ENCODE measurements around the gene SCMH1.
"Not testable (repeated sequence)": the region's sequence is repeated elsewhere in the genome, so short reads cannot be mapped to it uniquely, and the experiment has no call there.

SCMH1 gene

DNA sequence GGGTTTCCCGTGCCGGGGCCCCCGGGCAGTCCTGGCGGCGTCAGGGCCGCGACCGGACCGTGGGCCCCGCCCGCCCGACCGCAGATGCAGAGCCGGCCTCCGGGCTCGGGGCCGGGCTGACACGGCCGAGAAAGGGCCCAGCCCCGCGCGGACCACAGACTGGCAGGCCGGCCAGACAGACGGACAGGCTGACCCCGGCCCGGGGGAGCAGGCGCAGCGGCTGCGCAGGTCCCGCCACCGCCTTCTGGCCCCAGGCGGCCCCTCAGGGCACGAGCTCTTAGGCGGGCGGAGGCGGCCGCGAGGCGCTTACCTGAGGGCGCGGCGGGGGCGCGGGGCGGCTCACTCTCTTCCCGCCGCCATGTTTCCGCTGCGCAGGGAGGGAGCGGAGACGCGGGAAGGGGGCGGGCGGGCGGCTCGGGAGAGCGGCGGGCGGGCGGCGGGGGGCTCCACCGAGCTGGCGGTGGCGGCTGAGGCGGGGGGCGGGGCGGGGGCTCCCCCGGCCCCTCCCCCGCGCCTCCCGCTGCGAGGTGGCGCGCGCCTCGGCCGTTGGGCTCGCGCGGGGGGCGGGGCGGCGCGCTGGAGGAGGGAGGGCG lies at the start of gene SCMH1:
SCMH1 (minus strand) TSS at position 558 of the 593 bp plus-strand sequence. CDS start 56,173 bp downstream, outside the sequence.
- no peak for DNase-seq (ENCODE audit: low read depth)

GRCh38 chr1:41291195-41291594 lies 49.1 kb upstream of the SCMH1 start:
- no peak for DNase-seq (ENCODE audit: low read depth)

DNA sequence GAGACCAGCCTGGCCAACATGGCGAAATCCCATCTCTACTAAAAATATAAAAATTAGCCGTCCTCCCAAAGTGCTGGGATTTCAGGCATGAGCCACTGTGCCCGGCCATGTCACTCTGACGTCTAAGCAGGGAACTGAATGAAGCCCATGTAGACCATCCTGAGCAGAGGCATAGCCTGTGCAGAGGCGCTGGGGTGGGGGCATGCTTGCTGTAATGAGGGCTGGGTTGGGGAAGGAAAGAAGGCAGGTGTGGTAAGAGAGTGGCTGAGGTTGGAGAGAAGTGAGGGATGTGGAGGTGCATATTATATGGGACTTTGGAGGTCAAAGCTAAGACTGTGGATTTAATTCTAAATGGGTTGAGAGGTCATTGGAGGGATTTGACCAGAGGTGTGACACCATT lies 47.1 kb upstream of the SCMH1 start:
- no peak for DNase-seq (ENCODE audit: low read depth)

DNA sequence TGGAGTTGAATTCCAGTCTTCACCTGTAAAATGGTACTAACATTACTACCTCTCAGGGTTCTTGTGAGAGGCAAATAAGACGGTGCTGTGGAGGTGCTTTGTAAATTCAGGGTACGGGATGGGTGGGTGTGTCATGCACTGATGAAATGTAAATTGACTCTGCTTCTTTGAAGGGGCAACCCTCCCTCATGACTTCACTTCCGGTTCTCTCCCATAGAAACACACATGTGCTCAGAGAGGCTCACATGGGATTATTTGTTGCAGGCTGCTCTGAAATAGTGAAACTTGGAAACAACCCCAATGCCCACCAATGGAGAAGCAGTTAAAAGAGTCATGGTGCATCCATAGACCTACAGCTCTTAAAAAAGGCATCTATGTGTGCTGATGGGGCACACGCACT lies 44.9 kb upstream of the SCMH1 start:
- DNase-seq (ENCODE audit: low read depth) = no peak

DNA sequence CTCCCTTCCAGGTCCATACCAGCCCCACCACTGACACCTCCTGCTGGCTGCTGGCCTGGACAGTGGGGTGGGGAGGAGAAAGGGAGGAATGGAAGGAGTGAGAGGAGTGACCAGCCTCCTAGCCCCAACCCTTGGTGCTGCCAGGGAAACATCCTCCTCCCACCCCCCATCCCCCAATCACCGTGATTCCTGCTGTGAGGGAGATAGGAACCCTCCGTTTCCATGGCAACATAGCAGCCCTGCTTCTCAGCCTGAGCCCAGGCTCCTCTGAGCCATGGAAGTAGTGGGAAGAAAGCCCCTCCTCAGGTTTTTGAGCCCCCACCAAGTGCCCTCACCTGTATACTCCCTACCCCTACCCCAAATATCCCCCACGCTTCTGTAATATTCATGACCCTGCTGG lies 44.4 kb upstream of the SCMH1 start:
- no peak for DNase-seq (ENCODE audit: low read depth)

DNA sequence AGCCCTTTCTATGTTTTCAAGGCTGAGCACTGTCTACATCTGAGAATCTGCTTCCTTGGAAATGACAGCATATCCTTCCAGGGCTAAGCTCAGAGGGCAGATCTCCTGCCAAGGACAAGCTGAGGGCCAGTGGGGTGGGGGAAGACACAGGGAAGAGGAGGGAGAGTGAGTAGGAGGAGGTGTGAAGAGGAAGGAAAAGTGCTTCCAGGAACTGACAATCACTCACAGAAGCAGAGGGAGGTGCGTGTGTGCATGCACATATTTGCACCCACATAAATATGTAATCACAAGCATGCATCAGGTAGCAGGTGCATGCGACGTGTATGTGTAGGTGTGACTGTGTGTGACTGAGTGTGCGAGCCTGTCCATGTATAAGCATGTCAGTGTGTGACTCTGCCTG lies 43.7 kb upstream of the SCMH1 start:
- no peak for DNase-seq (ENCODE audit: low read depth)

DNA sequence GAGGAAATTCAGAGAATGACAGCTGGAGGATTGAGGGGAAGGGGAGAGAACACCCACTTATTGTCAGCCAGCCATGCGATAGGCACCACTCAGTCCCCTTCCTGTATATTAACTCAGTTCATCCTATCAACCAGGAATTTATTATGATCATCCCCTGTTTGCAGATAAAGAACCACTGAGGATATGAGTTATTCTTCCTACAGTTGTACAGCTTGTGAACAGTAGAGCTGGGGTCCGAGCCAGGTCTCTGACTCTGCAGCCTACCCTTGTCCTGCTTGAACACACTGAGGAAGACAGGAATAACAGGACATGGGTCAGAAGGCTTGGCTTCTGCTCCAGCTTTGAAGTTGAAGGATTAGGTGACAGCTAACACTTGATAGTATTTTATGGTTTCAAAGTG lies 42.0 kb upstream of the SCMH1 start:
- DNase-seq (ENCODE audit: low read depth) = no peak

DNA sequence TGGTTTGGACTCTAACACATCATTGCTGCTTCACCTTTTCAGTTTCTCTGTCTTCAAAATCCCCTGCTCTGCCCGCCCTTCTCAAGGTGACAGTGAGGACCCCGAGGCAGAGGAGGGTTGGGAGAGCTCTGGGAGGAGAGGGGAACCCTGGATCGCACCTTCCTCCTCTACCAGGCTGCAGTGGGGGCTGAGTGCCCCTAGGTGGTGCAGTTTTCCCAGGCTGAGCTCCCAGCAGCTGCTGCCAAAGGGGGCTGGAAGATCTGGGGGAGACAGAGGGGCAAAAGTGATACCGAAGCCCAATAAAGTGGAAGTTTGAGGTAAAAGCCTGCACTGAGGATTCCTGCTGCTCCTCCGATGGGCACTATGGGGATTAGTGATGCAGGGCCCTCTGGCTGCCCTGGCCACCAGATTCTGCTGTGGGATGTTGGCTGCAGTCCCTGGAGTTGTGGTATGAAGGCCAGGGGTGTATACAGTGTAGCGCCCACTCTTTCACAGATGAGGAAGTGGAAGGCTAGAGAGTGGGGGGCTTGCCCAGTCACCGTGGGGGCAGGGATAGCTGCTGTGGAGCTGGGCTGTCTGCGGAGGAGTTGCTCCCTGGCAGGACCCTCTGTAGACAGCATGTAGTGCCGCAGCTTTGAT lies 40.7 kb upstream of the SCMH1 start:
- DNase-seq (ENCODE audit: low read depth) = no peak

- no peak for DNase-seq (ENCODE audit: low read depth)
Measured at GRCh38 chr1:41281334-41281733, 39.2 kb upstream of the SCMH1 start.

- DNase-seq (ENCODE audit: low read depth) = no peak
Measured at GRCh38 chr1:41280202-41281032, 38.3 kb upstream of the SCMH1 start.

DNA sequence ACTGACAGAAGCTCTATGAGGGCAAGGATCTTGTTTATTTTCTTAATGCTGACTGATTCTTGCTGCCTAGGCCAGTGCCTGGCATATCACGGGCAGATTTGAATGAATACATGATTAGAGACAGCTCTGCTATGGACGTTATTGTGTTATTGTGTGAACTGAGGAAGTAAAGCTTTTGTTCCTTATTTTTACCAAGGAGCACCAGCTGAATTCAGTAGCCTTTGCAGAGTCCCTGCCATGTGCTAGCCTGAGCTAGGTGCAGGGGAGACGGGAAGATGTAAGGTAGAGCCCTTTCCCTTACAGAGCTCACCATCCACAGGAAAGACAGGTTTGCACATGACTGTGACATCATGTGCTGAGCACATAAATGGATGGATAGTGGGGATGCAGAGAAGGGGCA lies 36.0 kb upstream of the SCMH1 start:
- no peak for DNase-seq (ENCODE audit: low read depth)

- DNase-seq (ENCODE audit: low read depth) = no peak
Measured at GRCh38 chr1:41277371-41277975, 35.4 kb upstream of the SCMH1 start.

DNA sequence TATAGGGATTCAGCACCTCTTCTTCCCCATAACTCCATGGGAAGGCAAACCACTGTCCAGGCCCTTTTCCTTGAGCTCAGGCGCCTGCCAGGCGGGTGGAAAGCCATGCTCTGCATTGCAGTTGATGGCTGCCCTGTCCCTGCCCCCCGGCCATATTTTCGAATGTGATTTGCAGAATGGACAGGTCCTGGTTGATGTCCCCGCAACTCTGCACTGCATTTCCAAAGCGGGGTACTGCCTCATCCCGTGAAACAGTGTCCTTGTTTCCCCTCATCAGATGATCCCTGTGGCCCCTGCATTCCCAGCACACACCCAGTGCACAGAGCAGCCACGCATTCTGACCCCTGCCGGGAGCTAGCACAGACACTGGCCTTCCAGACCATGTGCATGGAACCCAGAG lies 33.7 kb upstream of the SCMH1 start:
- DNase-seq (ENCODE audit: low read depth) = no peak

DNA sequence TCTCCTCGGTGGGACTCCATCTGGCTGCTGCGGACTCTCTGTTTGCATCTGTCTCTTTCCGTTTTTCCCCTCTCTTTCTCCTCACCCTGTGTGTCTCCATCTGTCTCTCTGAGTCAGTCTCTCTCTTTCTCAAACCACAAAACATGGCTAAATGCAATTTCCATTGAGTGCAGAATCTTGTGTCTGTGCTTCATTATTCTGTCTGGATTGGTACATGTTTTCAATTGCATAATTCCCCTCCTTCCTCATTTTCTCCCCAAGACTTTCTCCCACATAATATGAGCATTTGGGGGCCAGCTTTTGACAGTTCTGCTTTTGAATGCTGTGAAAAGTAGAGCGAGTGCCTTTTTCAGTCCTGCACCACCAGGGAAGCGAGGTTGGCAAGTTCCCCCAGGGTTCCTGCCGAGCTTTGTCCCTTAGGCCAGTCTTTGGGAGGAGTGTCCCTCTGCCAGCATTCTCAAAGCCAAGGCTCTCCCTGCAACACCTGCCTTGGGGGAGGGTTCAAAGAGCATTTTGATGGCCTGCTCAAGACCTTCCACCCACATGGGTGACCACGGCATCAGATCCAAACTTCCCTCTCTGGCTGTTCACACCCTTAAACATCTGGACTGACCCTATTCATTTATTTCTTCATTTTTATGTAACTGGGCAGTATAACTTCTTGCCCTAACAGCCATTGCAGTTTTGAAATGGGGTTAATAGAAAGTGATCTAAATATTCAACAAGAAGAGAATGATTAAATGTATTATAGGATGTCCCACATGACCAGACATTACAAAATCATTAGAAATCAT lies 32.8 kb upstream of the SCMH1 start:
- DNase-seq (ENCODE audit: low read depth) = no peak

GRCh38 chr1:41272601-41273000 lies 30.5 kb upstream of the SCMH1 start:
- no peak for DNase-seq (ENCODE audit: low read depth)

GRCh38 chr1:41268154-41268770 lies 26.2 kb upstream of the SCMH1 start:
- peak; percentile 55 for DNase-seq (ENCODE audit: low read depth)

GRCh38 chr1:41261926-41262618 lies 20.0 kb upstream of the SCMH1 start:
- DNase-seq (ENCODE audit: low read depth) = no peak

- DNase-seq (ENCODE audit: low read depth) = no peak
Measured at GRCh38 chr1:41260768-41261167, 18.7 kb upstream of the SCMH1 start.

GRCh38 chr1:41259221-41259620 lies 17.1 kb upstream of the SCMH1 start:
- DNase-seq (ENCODE audit: low read depth) = no peak

GRCh38 chr1:41255978-41256377 lies 13.9 kb upstream of the SCMH1 start:
- DNase-seq (ENCODE audit: low read depth) = peak; percentile 72

GRCh38 chr1:41251120-41251519 lies 9.0 kb upstream of the SCMH1 start:
- not testable (repeated sequence) for DNase-seq (ENCODE audit: low read depth)

Data from HS-27A (cell line).